GM12878 (cell line): ENCODE measurements around the gene TMEM178A.

Experiments
- EP300 ChIP-seq, 2 experiments: fragments of 150-350 bp in 1 of 2; IDR thresholded peaks; 2 replicates each; pipeline ENCODE4 v1.6.1; 2011 to 2012; ENCODE audit warnings: low read depth in 2 of 2, low read length in 2 of 2, borderline replicate concordance in 1 of 2, improper control_type of control experiment in 1 of 2, inconsistent platforms in 1 of 2; ENCODE audit not compliant: control insufficient read depth in 1 of 2
- ESRRA ChIP-seq: IDR thresholded peaks from 2 replicates; pipeline ENCODE4 v1.6.1; 2012; ENCODE audit warnings: mild to moderate bottlenecking, low read length, improper control_type of control experiment
- FOS ChIP-seq: IDR thresholded peaks from 3 replicates; pipeline ENCODE4 v1.6.1; 2011; ENCODE audit warnings: borderline replicate concordance; ENCODE audit not compliant: insufficient read length; ENCODE audit errors: extremely low read depth
- NFIC ChIP-seq: IDR thresholded peaks from 2 replicates; pipeline ENCODE4 v1.6.1; 2012; ENCODE audit warnings: low read depth, mild to moderate bottlenecking, inconsistent platforms, low read length, moderate library complexity
- POLR2AphosphoS5 ChIP-seq: IDR thresholded peaks from 2 replicates; pipeline ENCODE4 v1.6.1; 2011; ENCODE audit warnings: mild to moderate bottlenecking, low read length, inconsistent platforms
- RAD51 ChIP-seq: fragments of 450-650 bp; IDR thresholded peaks from 2 replicates; pipeline ENCODE4 v1.6.1; 2016; ENCODE audit warnings: moderate library complexity, mild to moderate bottlenecking, inconsistent platforms
- TF ChIP-seq, protein P1 (sequence below), 3 experiments: IDR thresholded peaks in 2 of 3; conservative IDR thresholded peaks in 1 of 3; 2 replicates each; pipeline ENCODE4 v1.5.1; 2011; ENCODE audit warnings: low read depth in 3 of 3, low read length in 3 of 3, mild to moderate bottlenecking in 3 of 3, control low read depth in 2 of 3, moderate library complexity in 2 of 3, inconsistent platforms in 1 of 3, mixed read lengths in 1 of 3; ENCODE audit not compliant: control insufficient read depth in 2 of 3, insufficient read depth in 1 of 3; ENCODE audit errors: extremely low read depth in 1 of 3
- TF ChIP-seq, protein P2 (sequence below): IDR thresholded peaks from 2 replicates; pipeline ENCODE4 v1.6.1; 2012; ENCODE audit warnings: low read length, inconsistent platforms
- TF ChIP-seq, protein P3 (sequence below): IDR thresholded peaks from 2 replicates; pipeline ENCODE4 v1.6.1; 2011; ENCODE audit warnings: low read depth, mild to moderate bottlenecking, low read length, moderate library complexity, borderline replicate concordance; ENCODE audit errors: extremely low read depth

DNA sequence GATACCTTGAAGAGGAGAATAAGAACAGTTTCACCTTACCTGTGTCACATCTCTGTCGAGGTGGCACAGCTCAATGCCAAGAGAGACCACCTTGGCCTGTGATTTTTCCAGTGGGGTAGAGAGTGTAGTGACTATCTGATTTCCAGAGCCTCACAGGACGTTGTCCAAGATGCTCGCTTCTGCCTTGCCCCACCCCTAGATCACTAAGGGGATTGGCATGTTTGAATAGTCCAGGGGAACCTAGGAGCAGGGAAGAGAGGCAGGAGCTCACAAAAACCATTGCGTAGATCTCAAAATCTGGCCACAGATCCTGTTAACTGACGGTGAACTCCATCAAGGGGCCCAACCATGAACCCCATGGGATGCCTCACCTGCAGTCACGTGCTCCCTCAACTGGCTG, 24.2 kb downstream of the TMEM178A start:
- TF ChIP-seq, protein P1, sequence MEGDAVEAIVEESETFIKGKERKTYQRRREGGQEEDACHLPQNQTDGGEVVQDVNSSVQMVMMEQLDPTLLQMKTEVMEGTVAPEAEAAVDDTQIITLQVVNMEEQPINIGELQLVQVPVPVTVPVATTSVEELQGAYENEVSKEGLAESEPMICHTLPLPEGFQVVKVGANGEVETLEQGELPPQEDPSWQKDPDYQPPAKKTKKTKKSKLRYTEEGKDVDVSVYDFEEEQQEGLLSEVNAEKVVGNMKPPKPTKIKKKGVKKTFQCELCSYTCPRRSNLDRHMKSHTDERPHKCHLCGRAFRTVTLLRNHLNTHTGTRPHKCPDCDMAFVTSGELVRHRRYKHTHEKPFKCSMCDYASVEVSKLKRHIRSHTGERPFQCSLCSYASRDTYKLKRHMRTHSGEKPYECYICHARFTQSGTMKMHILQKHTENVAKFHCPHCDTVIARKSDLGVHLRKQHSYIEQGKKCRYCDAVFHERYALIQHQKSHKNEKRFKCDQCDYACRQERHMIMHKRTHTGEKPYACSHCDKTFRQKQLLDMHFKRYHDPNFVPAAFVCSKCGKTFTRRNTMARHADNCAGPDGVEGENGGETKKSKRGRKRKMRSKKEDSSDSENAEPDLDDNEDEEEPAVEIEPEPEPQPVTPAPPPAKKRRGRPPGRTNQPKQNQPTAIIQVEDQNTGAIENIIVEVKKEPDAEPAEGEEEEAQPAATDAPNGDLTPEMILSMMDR (IDR thresholded peaks at IDR 0.05 in 2 of 3, conservative IDR thresholded peaks at IDR 0.05 in 1 of 3; ENCODE audit: control insufficient read depth in 2 of 3, extremely low read depth in 1 of 3, insufficient read depth in 1 of 3, low read depth in 3 of 3, low read length in 3 of 3): no peak
- no peak for TF ChIP-seq NFIC
- TF ChIP-seq, protein P2, sequence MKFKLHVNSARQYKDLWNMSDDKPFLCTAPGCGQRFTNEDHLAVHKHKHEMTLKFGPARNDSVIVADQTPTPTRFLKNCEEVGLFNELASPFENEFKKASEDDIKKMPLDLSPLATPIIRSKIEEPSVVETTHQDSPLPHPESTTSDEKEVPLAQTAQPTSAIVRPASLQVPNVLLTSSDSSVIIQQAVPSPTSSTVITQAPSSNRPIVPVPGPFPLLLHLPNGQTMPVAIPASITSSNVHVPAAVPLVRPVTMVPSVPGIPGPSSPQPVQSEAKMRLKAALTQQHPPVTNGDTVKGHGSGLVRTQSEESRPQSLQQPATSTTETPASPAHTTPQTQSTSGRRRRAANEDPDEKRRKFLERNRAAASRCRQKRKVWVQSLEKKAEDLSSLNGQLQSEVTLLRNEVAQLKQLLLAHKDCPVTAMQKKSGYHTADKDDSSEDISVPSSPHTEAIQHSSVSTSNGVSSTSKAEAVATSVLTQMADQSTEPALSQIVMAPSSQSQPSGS: no peak
- TF ChIP-seq EP300 (IDR thresholded peaks at IDR 0.05; ENCODE audit: borderline replicate concordance in 1 of 2, control insufficient read depth in 1 of 2, low read depth in 2 of 2, low read length in 2 of 2): no peak
- TF ChIP-seq RAD51: no peak
- TF ChIP-seq, protein P3, sequence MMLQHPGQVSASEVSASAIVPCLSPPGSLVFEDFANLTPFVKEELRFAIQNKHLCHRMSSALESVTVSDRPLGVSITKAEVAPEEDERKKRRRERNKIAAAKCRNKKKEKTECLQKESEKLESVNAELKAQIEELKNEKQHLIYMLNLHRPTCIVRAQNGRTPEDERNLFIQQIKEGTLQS: no peak
- no peak for TF ChIP-seq ESRRA
- TF ChIP-seq POLR2AphosphoS5: no peak
- TF ChIP-seq FOS: no peak
